HCT116 (cell line): Measurements from ENCODE around the gene MTUS2.

Experiments
- EGR1 ChIP-seq: IDR thresholded peaks from 2 replicates; pipeline ENCODE4 v1.6.1; 2012; ENCODE audit warnings: low read depth
- ELF1 ChIP-seq: IDR thresholded peaks from 2 replicates; pipeline ENCODE4 v1.6.1; 2012; ENCODE audit warnings: low read depth, borderline replicate concordance
- EZH2 ChIP-seq: fragments of 200-600 bp; sonication (generic); IDR thresholded peaks from 2 replicates; pipeline ENCODE4 v1.6.1; 2017; ENCODE audit warnings: antibody characterized with exemption, mixed run types
- EZH2phosphoT487 ChIP-seq: fragments of 200-600 bp; IDR thresholded peaks from 2 replicates; pipeline ENCODE4 v1.6.1; 2018; ENCODE audit warnings: antibody characterized with exemption, borderline replicate concordance
- POLR2A ChIP-seq: IDR thresholded peaks from 2 replicates; pipeline ENCODE4 v1.7.0; 2011; ENCODE audit warnings: borderline replicate concordance; ENCODE audit not compliant: insufficient read depth, insufficient read length; ENCODE audit errors: extremely low read depth
- POLR2AphosphoS5 ChIP-seq: IDR thresholded peaks from 2 replicates; pipeline ENCODE4 v1.6.1; 2011; ENCODE audit warnings: mild to moderate bottlenecking, low read depth, low read length, moderate library complexity
- RAD21 ChIP-seq: IDR thresholded peaks from 2 replicates; pipeline ENCODE4 v1.6.1; 2012; ENCODE audit warnings: low read depth, mild to moderate bottlenecking
- SP1 ChIP-seq: IDR thresholded peaks from 2 replicates; pipeline ENCODE4 v1.6.1; 2012; ENCODE audit warnings: low read depth
- YY1 ChIP-seq: IDR thresholded peaks from 2 replicates; pipeline ENCODE4 v1.6.1; 2011; ENCODE audit warnings: low read length, low read depth, moderate library complexity, mild to moderate bottlenecking; ENCODE audit not compliant: insufficient replicate concordance; ENCODE audit errors: extremely low read depth
- ZFX ChIP-seq: fragments of 450-650 bp; IDR thresholded peaks from 2 replicates; pipeline ENCODE4 v1.6.1; 2017
- ZNF274 ChIP-seq: fragments of 200-500 bp; sonication (Bioruptor generic); IDR thresholded peaks from 2 replicates; pipeline ENCODE4 v1.6.1; 2014; ENCODE audit warnings: mild to moderate bottlenecking, low read depth, low read length, inconsistent platforms
- TF ChIP-seq, protein P1 (sequence below), 3 experiments: fragments of 200-600 bp in 1 of 3; sonication (generic) in 1 of 3; IDR thresholded peaks in 2 of 3; conservative IDR thresholded peaks in 1 of 3; 2 replicates each; pipeline ENCODE4 v1.5.1; 2012 to 2017; ENCODE audit warnings: low read depth in 2 of 3, low read length in 2 of 3, antibody characterized with exemption in 1 of 3, borderline replicate concordance in 1 of 3, control low read depth in 1 of 3, mild to moderate bottlenecking in 1 of 3, mixed read lengths in 1 of 3, mixed run types in 1 of 3, moderate library complexity in 1 of 3; ENCODE audit not compliant: insufficient read depth in 1 of 3
- TF ChIP-seq, protein P2 (sequence below): IDR thresholded peaks from 2 replicates; pipeline ENCODE4 v1.6.1; 2011; ENCODE audit warnings: mild to moderate bottlenecking, low read length, moderate library complexity; ENCODE audit not compliant: insufficient replicate concordance; ENCODE audit errors: extremely low read depth
- TF ChIP-seq, protein P3 (sequence below): IDR thresholded peaks from 2 replicates; pipeline ENCODE4 v1.6.1; 2012

DNA sequence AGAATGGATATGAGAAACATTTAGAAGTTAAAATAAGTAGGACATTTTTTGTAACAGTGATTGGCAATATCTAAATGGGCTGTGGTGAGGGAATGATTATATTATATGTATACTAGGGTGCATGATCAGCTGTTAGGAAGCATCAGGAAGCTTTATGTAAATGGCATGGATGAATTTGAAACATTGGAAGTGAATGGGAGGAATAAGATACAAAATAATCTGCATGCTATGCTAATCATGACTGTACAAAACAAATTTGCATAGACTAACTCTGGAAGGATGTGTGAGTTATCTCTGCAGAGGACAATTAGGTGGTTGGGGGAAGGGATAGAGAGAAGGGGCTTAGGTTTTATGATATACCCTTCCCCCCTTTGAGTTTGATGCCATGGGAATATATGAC is 156.5 kb downstream of the MTUS2 start:
- TF ChIP-seq YY1, result no peak
- no peak for TF ChIP-seq ELF1
- no peak for TF ChIP-seq RAD21
- TF ChIP-seq, protein P1, sequence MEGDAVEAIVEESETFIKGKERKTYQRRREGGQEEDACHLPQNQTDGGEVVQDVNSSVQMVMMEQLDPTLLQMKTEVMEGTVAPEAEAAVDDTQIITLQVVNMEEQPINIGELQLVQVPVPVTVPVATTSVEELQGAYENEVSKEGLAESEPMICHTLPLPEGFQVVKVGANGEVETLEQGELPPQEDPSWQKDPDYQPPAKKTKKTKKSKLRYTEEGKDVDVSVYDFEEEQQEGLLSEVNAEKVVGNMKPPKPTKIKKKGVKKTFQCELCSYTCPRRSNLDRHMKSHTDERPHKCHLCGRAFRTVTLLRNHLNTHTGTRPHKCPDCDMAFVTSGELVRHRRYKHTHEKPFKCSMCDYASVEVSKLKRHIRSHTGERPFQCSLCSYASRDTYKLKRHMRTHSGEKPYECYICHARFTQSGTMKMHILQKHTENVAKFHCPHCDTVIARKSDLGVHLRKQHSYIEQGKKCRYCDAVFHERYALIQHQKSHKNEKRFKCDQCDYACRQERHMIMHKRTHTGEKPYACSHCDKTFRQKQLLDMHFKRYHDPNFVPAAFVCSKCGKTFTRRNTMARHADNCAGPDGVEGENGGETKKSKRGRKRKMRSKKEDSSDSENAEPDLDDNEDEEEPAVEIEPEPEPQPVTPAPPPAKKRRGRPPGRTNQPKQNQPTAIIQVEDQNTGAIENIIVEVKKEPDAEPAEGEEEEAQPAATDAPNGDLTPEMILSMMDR (IDR thresholded peaks at IDR 0.05 in 2 of 3, conservative IDR thresholded peaks at IDR 0.05 in 1 of 3; ENCODE audit: borderline replicate concordance in 1 of 3, insufficient read depth in 1 of 3, low read depth in 2 of 3, low read length in 2 of 3), result no peak
- no peak for TF ChIP-seq EZH2
- TF ChIP-seq, protein P2, sequence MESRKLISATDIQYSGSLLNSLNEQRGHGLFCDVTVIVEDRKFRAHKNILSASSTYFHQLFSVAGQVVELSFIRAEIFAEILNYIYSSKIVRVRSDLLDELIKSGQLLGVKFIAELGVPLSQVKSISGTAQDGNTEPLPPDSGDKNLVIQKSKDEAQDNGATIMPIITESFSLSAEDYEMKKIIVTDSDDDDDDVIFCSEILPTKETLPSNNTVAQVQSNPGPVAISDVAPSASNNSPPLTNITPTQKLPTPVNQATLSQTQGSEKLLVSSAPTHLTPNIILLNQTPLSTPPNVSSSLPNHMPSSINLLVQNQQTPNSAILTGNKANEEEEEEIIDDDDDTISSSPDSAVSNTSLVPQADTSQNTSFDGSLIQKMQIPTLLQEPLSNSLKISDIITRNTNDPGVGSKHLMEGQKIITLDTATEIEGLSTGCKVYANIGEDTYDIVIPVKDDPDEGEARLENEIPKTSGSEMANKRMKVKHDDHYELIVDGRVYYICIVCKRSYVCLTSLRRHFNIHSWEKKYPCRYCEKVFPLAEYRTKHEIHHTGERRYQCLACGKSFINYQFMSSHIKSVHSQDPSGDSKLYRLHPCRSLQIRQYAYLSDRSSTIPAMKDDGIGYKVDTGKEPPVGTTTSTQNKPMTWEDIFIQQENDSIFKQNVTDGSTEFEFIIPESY, result no peak
- TF ChIP-seq POLR2AphosphoS5, result no peak
- TF ChIP-seq EZH2phosphoT487, result no peak
- TF ChIP-seq POLR2A, result no peak
- TF ChIP-seq EGR1, result no peak
- TF ChIP-seq, protein P3, sequence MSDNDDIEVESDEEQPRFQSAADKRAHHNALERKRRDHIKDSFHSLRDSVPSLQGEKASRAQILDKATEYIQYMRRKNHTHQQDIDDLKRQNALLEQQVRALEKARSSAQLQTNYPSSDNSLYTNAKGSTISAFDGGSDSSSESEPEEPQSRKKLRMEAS, result no peak
- TF ChIP-seq SP1, result no peak
- no peak for TF ChIP-seq ZFX
- no peak for TF ChIP-seq ZNF274
